ENCODE data around the gene PPP6R2.
"Not testable (repeated sequence)": the region's sequence is repeated elsewhere in the genome, so short reads cannot be mapped to it uniquely, and the experiment has no call there.

Gene PPP6R2

DNA sequence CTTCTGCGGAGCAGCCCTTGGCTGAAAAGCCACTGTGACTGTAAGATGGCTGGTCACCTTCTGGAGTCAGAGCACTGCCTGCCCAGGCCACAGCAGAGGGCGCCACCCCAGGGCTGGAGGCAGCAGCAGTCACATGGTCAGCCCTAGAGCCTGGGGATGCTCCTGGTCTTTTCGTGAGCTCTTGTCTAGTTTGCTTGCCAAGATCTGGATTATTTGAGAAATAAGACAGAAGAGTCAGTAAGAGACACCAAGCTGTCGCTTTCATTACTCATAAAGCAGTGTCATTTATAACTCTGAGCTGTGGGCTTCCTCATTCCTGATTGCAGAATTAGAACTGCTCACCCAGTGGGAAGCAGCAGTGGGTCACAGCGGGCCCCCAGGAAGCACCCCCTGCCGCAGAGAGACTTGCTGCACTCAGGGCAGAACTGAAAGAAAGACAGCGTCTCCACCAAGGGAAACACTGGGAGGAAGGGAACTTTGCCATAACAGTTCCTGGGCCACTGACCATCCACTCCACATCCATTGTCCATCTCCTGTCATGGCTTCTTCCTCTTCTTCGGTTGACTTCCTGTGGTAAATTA lies 56.7 kb downstream of the PPP6R2 start:
- DNase-seq, result peak; percentile 42
- Mint-ChIP-seq H3K27me3 (no peaks in the 10 kb centered on the region), H3K36me3 (peaks cover 20% of the 10 kb centered on the region), H3K4me1 (peaks cover 30% of the 10 kb centered on the region), H3K27ac (no peak overlapping the region), H3K9me3 (no peaks in the 10 kb centered on the region), H3K4me3 (no peak overlapping the region)
- CTCF ChIA-PET, result interaction anchor here (0.8 to 1.7 kb wide), 4 partner anchors 8 to 98 kb away, joined by 4 to 8 read pairs (median 5); no protein-coding TSS in a partner anchor

DNA sequence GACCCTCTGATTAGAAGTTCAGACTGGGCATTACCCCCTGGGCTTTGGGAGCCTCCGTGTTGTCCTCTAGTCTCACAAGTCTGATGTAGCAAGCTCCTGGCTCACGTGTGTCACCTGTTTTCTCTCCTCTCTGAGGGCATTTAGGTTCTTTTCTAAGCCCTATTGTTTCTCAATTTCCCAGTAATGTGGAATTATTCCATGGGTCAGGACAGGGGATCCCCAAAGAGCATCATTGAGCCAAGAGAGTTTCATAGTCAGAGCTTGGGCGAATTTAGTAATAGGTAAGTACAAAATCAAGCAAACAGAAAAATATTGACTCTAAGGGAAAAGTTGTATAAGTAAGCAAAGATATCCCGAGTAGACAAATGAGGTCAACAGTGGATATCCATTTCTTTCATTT lies 57.3 kb downstream of the PPP6R2 start:
- Mint-ChIP-seq H3K27me3 (no peaks in the 10 kb centered on the region), H3K4me3 (no peak overlapping the region), H3K36me3 (peaks cover 15% of the 10 kb centered on the region), H3K27ac (no peak overlapping the region), H3K4me1 (peaks cover 26% of the 10 kb centered on the region), H3K9me3 (no peaks in the 10 kb centered on the region)
- CTCF ChIA-PET, result interaction anchor here (0.8 to 1.7 kb wide), 4 partner anchors 8 to 98 kb away, joined by 4 to 8 read pairs (median 5); no protein-coding TSS in a partner anchor
- no peak for DNase-seq

DNA sequence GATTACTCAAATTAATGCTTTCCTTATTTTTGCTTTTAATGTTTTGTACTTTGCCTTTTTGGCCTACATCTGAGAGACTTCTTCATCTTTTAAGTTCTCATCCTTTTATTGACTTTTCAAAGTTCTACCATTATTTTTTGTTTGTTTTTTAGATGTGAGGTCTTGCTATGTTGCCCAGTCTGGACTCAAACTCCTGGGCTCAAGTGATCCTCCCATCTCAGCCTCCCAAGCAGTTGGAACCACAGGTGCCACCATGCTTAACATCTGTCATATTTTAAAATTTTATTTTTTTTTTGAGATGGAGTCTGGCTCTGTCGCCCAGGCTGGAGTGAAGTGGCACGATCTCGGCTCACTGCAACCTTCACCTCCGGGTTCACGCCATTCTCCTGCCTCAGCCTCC lies 57.8 kb downstream of the PPP6R2 start:
- Mint-ChIP-seq H3K36me3 (peaks cover 16% of the 10 kb centered on the region), H3K4me1 (peaks cover 26% of the 10 kb centered on the region), H3K9me3 (no peaks in the 10 kb centered on the region), H3K4me3 (no peak overlapping the region), H3K27ac (no peak overlapping the region), H3K27me3 (no peaks in the 10 kb centered on the region)
- CTCF ChIA-PET, result no interaction called here
- no peak for DNase-seq

DNA sequence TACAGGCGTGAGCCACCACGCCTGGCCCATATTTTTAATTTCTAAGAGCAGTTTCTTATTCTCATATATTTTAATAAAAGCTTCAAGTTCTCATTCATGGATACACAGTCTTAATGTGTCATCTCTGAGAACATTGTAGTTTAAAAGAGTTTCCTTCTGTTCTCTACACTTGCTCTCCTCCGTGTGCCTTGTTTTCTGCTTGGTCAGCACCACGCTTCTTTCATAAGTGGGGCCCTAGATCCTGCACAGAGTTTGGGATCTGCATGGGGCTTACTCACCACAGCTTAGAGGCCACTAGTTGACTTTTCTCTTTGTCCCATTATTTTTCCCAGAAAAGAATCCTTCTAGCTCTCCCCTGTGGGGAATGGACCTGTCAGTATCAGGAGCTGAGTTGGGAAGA lies 58.8 kb downstream of the PPP6R2 start:
- H3K27ac Mint-ChIP-seq, result no peak overlapping the region
- no peaks in the 10 kb centered on the region for H3K27me3 Mint-ChIP-seq
- no peak for DNase-seq
- H3K9me3 Mint-ChIP-seq, result no peaks in the 10 kb centered on the region
- H3K36me3 Mint-ChIP-seq, result peaks cover 24% of the 10 kb centered on the region
- H3K4me3 Mint-ChIP-seq, result no peak overlapping the region
- peaks cover 21% of the 10 kb centered on the region for H3K4me1 Mint-ChIP-seq
- CTCF ChIA-PET, result no interaction called here

DNA sequence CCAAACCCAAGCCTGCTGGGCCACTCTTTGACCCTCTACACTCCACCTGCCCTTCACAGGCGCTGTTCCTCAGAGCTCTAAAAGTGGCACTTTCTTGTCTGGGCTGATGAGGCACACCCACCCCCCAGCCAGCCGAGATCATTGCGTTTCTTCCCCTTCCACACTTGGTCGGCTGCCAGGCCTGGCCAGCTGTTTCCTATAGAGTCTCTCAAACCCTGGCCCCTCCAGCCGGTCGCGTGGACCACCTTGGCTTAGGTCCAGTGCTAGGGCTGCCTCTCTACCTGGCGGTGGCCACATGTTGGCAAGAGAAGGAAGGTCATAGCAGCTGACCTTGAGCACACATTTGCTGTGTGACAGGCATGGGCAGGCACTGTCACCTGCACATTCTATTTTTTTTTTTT lies 60.6 kb downstream of the PPP6R2 start:
- DNase-seq, result no peak
- H3K27ac Mint-ChIP-seq, result no peak overlapping the region
- CTCF ChIA-PET, result interaction anchor here (0.6 kb wide), 1 partner anchor 76 kb away, joined by 3 read pairs; no protein-coding TSS in a partner anchor
- H3K4me3 Mint-ChIP-seq, result no peak overlapping the region
- H3K36me3 Mint-ChIP-seq, result peaks cover 28% of the 10 kb centered on the region
- peaks cover 16% of the 10 kb centered on the region for H3K4me1 Mint-ChIP-seq
- H3K27me3 Mint-ChIP-seq, result no peaks in the 10 kb centered on the region
- H3K9me3 Mint-ChIP-seq, result no peaks in the 10 kb centered on the region

DNA sequence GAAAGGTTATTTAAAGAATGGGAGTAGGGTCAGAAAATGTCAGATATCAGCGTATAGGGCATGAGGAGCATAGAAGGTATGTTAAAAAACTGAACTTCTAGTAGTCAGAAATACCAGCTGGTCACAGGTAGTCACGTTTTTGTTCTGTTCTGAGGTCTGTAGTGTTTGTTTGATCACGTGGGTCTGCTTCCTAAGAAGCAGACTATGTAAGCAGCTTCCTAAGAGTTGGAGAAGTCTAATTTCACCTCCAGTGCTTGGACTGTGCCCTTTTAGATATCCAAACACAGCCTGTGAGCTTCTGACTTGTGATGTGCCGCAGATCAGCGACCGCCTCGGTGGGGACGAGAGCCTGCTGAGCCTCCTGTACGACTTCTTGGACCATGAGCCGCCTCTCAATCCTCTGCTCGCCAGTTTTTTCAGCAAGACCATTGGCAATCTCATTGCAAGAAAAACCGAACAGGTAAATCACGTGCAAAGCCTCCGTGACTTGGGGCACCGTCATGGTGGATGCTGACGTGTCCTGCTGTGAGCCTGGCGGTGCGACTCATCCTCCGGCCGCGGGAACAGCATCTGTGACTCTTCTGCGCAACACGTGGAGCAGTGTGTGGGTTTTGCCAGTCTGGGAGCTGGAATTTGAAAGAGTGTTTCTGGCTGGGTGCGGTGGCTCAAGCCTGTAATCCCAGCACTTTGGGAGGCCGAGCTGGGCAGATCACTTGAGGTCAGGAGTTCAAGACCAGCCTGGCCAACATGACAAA lies 63.5 kb downstream of the PPP6R2 start:
- no peak overlapping the region for H3K4me3 Mint-ChIP-seq
- peak overlapping the region; percentile 46 for H3K27ac Mint-ChIP-seq
- H3K4me1 Mint-ChIP-seq, result no peaks in the 10 kb centered on the region
- DNase-seq, result no peak
- no peaks in the 10 kb centered on the region for H3K27me3 Mint-ChIP-seq
- H3K9me3 Mint-ChIP-seq, result no peaks in the 10 kb centered on the region
- CTCF ChIA-PET, result interaction anchor here (1.0 kb wide), 1 partner anchor 90 kb away, joined by 3 read pairs; no protein-coding TSS in a partner anchor
- peaks cover 22% of the 10 kb centered on the region for H3K36me3 Mint-ChIP-seq

DNA sequence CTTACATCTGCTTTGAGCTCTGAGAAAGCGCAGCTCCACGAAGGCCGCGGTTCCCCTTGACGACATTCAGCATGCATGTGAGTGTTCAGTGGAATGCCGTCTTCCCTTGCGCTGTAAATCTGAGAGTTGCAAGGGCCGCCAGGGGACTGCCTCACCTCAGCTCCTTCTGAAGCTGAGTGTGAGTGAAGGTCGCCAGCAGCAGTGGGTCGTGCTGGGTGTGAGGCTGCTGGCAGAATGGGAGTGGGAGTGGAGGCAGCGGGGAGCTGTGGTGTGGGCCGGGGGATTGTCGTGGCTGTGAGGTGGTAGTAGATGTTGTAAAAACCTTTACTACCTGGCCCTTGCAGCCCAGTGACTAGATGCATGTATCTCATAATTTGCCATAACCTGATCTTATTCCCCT lies 65.2 kb downstream of the PPP6R2 start:
- no peaks in the 10 kb centered on the region for H3K27me3 Mint-ChIP-seq
- no peak overlapping the region for H3K4me3 Mint-ChIP-seq
- H3K9me3 Mint-ChIP-seq, result no peaks in the 10 kb centered on the region
- CTCF ChIA-PET, result interaction anchor here (2.0 kb wide), 1 partner anchor 9 kb away, joined by 5 read pairs; no protein-coding TSS in a partner anchor
- H3K27ac Mint-ChIP-seq, result no peak overlapping the region
- H3K36me3 Mint-ChIP-seq, result peaks cover 17% of the 10 kb centered on the region
- no peak for DNase-seq
- no peaks in the 10 kb centered on the region for H3K4me1 Mint-ChIP-seq

DNA sequence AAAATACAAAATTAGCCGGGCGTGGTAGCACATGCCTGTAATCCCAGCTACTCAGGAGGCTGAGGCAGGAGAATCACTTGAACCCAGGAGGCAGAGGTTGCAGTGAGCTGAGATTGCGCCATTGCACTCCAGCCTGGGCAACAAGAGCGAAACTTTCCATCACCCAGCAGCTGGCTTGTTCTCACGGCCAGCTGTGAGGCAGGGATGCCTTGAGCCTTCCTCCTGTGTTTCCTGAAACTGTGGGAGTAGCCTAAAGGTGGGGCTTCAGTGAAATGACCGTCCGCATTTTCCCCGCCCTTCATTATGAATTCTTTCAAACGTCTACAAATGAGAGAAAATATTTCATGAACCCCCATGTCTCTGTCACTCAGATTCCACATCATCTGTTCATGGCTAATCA lies 65.8 kb downstream of the PPP6R2 start:
- H3K9me3 Mint-ChIP-seq, DNase-seq, H3K4me3 Mint-ChIP-seq, H3K27ac Mint-ChIP-seq, H3K4me1 Mint-ChIP-seq, H3K27me3 Mint-ChIP-seq: not testable (repeated sequence)
- H3K36me3 Mint-ChIP-seq, result peaks cover 20% of the 10 kb centered on the region
- CTCF ChIA-PET, result interaction anchor here (2.0 kb wide), 1 partner anchor 9 kb away, joined by 5 read pairs; no protein-coding TSS in a partner anchor

DNA sequence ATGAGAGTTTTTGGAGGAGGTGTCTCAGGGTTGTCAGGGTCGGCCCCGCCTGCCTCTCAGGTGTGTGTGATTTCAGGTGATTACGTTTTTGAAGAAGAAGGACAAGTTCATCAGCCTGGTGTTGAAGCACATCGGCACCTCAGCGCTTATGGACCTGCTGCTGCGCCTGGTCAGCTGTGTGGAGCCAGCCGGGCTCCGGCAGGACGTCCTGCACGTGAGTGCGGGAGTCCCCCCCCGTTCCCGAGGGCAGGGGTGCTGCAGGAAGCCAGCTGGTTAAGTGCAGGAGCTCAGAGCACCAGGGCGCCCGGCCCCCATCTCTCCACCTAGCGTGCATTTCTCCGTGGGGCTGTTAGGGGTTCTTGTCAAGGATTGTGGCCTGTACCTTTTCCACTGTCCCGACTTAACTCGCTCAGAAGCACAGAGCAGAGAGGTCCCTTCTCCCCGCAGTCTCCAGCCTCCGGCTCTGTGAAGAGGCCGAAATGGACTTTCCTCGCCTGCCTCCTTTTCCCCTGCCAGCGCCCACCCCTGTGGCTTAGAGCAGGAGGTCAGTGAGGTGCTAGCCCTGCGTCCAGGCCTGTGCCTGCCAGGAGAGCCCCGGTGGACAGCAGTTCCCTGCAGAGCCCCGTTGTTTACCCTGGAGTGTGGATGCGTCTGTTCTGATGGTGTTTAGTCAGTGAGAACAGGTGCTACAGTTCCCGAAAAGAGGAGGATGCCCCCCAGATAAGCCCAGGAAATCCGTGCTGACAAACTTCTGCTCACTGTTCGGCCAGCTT lies 71.5 kb downstream of the PPP6R2 start:
- no peaks in the 10 kb centered on the region for H3K27me3 Mint-ChIP-seq
- DNase-seq, result no peak
- peaks cover 24% of the 10 kb centered on the region for H3K36me3 Mint-ChIP-seq
- no peak overlapping the region for H3K4me3 Mint-ChIP-seq
- H3K4me1 Mint-ChIP-seq, result no peaks in the 10 kb centered on the region
- no peaks in the 10 kb centered on the region for H3K9me3 Mint-ChIP-seq
- CTCF ChIA-PET, result interaction anchor here (1.4 kb wide), 1 partner anchor 15 kb away, joined by 4 read pairs; no protein-coding TSS in a partner anchor
- H3K27ac Mint-ChIP-seq, result no peak overlapping the region

DNA sequence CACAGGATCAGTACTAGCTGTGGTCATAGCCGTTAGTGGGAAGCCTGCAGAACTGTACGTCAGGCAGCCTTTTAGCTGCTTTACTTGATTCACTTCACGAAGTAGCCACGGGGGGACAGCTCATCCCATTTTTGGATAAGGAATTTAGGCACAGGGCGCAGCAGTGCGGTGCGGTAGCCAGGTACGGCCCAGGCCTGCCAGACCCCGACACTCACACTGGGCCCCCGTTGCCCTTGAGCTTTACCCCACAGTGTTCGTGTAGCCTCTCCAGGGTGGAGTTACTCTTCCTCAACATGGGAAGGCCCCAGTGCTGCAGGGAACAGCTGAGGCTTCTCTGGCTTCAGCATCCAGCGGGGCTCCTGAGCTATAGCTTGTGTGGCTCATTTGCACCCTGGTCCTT lies 72.3 kb downstream of the PPP6R2 start:
- Mint-ChIP-seq H3K27ac (no peak overlapping the region), H3K36me3 (peaks cover 26% of the 10 kb centered on the region), H3K27me3 (no peaks in the 10 kb centered on the region), H3K9me3 (no peaks in the 10 kb centered on the region), H3K4me1 (no peaks in the 10 kb centered on the region), H3K4me3 (no peak overlapping the region)
- CTCF ChIA-PET, result interaction anchor here (0.6 kb wide), 1 partner anchor 145 kb away, joined by 3 read pairs; no protein-coding TSS in a partner anchor
- DNase-seq, result no peak

DNA sequence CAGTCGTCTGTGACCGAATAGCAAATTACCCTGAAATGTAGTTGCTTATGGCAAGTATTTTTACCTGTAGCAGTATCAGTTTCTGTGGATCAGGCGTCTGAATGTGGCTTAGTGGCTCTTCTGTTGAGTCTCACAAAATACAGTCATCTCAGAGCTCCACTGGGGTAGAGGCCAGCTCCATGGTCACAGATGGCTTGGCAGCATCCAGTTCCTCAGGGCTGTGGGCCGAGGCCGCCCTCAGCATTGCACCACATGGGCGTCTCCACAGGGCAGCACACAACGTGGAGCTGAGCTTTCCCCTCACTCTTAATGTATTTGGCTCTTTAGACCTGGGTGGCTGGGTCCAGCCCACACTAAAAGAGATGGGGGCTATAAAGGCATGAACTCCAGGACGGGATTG lies 73.9 kb downstream of the PPP6R2 start:
- DNase-seq, result no peak
- CTCF ChIA-PET, result interaction anchor here (1.3 kb wide), 1 partner anchor 140 kb away, joined by 3 read pairs; no protein-coding TSS in a partner anchor
- Mint-ChIP-seq H3K27me3 (no peaks in the 10 kb centered on the region), H3K36me3 (peaks cover 32% of the 10 kb centered on the region), H3K9me3 (no peaks in the 10 kb centered on the region), H3K4me3 (no peak overlapping the region), H3K27ac (no peak overlapping the region), H3K4me1 (no peaks in the 10 kb centered on the region)

DNA sequence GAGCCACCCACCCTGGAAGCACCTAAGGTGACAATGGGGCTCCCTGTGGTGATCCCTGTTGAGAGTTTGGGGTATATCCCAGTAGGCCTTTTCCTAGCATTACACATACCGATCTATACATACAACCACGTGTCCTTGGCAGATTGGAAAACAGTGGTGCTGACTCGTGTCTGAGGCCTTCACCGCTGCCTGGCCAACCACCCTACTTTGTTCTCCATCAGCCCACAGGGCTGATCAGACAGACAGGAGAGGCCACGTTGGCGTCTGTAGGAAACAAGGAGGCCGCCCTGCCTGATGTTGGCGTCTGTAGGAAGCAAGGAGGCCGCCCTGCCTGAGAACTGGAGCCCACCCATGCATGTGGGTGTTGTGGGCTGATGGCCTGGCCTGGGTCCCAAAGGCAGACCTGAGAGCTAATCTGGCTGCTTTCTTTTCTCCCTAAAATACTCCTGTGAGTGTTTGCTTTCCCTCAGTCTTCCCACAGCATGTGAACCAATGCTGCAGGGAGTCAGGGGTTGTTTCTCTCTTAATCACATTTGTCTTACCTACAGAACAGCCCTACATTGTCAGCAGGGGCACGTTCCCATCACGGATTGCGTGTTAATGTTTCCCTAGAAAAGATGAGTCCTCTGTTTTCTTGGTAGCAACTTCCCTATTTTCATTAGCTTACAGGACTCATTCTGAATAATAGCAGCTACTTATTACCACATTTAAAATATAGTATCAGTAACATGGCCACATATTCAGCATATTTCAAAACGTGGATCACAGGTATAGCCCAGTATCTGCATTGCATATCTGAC lies 74.5 kb downstream of the PPP6R2 start:
- Mint-ChIP-seq H3K27me3 (no peaks in the 10 kb centered on the region), H3K27ac (no peak overlapping the region), H3K4me3 (no peak overlapping the region), H3K36me3 (peaks cover 34% of the 10 kb centered on the region), H3K4me1 (no peaks in the 10 kb centered on the region), H3K9me3 (no peaks in the 10 kb centered on the region)
- DNase-seq, result no peak
- CTCF ChIA-PET, result interaction anchor here (0.6 to 1.3 kb wide), 2 partner anchors 47 to 141 kb away, joined by 3 to 4 read pairs; no protein-coding TSS in a partner anchor

DNA sequence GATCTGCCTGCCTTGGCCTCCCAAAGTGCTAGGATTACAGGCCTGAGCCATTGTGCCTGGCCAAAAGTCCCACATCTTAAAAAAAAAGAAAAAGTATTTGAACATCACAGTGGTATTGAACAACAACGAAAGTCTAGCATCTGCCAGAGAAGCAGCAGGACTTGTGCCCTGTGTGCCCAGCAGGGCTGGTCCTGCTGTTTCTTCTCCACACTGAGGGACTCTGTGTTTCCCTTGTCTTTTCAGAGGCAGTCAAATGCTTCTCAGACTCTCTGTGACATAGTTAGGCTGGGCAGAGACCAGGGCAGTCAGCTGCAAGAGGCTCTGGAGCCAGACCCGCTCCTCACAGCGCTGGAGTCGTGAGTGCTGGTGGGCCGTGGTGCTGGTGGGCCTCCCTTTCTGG lies 75.5 kb downstream of the PPP6R2 start:
- no peaks in the 10 kb centered on the region for H3K9me3 Mint-ChIP-seq
- H3K27ac Mint-ChIP-seq, result no peak overlapping the region
- CTCF ChIA-PET, result no interaction called here
- no peaks in the 10 kb centered on the region for H3K27me3 Mint-ChIP-seq
- no peaks in the 10 kb centered on the region for H3K4me1 Mint-ChIP-seq
- no peak overlapping the region for H3K4me3 Mint-ChIP-seq
- peaks cover 33% of the 10 kb centered on the region for H3K36me3 Mint-ChIP-seq
- no peak for DNase-seq

DNA sequence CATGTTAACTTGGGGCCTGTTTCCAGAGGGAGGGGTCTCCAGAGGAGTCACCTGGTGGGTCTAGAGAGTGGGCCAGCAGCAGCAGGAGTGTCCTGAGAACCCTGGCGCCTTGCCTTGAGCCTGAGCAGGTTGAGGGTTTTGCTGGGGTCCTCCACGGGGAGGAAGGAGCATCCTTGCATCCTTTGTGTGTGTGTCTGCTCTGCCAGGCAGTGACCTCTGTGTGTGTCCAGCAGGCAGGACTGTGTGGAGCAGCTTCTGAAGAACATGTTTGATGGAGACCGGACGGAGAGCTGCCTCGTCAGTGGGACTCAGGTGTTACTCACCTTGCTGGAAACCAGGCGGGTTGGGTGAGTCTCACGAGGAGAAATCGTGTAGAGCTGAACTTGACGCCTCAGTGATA lies 76.0 kb downstream of the PPP6R2 start:
- Mint-ChIP-seq H3K9me3 (no peaks in the 10 kb centered on the region), H3K27ac (no peak overlapping the region), H3K36me3 (peaks cover 37% of the 10 kb centered on the region), H3K4me1 (no peaks in the 10 kb centered on the region), H3K4me3 (no peak overlapping the region), H3K27me3 (no peaks in the 10 kb centered on the region)
- CTCF ChIA-PET, result no interaction called here
- no peak for DNase-seq
